Mucosa of descending colon (tissue), 3 donors: ENCODE results near the gene CLEC3A. TPM values are rescaled to one million over a fixed set of nuclear protein-coding genes. Genes with fewer than 3 reads are reported as not detected.
"Not testable (repeated sequence)": the region's sequence is repeated elsewhere in the genome, so short reads cannot be mapped to it uniquely, and the experiment has no call there.

Source experiments
- ATAC-seq: fragments of 200-7000 bp; cut with Tn5 transposase; one replicate; pipeline ENCODE4 v1.9.1; 2020; ENCODE audit warnings: mild to moderate bottlenecking, moderate library complexity
- DNase-seq, 3 donors: peaks; one replicate each; pipeline ENCODE4 v3.0.0-alpha.2; 2020
- H3K36me3 ChIP-seq: fragments of 200-600 bp; one replicate; pipeline ENCODE4 v1.8.0; 2021; ENCODE audit warnings: low read depth, mild to moderate bottlenecking
- H3K4me1 ChIP-seq: fragments of 200-600 bp; one replicate; pipeline ENCODE4 v1.8.0; 2021; ENCODE audit warnings: low read depth, mild to moderate bottlenecking
- H3K4me3 ChIP-seq: fragments of 200-600 bp; one replicate; pipeline ENCODE4 v1.8.0; 2021; ENCODE audit warnings: mild to moderate bottlenecking
- H3K9me3 ChIP-seq: fragments of 200-600 bp; one replicate; pipeline ENCODE4 v1.8.0; 2021; ENCODE audit warnings: mild to moderate bottlenecking
- intact Hi-C, 2 donors: fragments of 100-400 bp; cut with DNase I in 1 of 2; cut with micrococcal nuclease in 1 of 2; formaldehyde crosslinking; loops; one replicate each; pipeline versions ENCODE4 v1.11.0 to v1.11.1; 2022; cut with DNase I, micrococcal nuclease
- total RNA-seq, 3 donors: library from RNA; stranded (reverse); fragmentation: NEBNext Ultra II Directional in 2 of 3; extraction: Animal tissue kit (Norgen Biotek cat#: 25700) in 2 of 3; gene quantifications; one replicate each; pipeline versions ENCODE4 v1.2.1 to v1.2.4, GENCODE V29; 2021 to 2023
- TF ChIP-seq, protein P1 (sequence below): fragments of 200-600 bp; IDR thresholded peaks from one replicate; pipeline ENCODE4 v1.8.0; 2022; ENCODE audit warnings: antibody characterized with exemption, mild to moderate bottlenecking
- donor health status: DM: no; HTN: no; CAD: no; lungs with moderate emphysema.
- donor health status: DM: no; HTN: no; CAD: no.
- donor health status: DM: no; HTN: yes; CAD: no.

The CLEC3A gene
- total RNA-seq, 3 donors from 2014 or later = not detected

DNA sequence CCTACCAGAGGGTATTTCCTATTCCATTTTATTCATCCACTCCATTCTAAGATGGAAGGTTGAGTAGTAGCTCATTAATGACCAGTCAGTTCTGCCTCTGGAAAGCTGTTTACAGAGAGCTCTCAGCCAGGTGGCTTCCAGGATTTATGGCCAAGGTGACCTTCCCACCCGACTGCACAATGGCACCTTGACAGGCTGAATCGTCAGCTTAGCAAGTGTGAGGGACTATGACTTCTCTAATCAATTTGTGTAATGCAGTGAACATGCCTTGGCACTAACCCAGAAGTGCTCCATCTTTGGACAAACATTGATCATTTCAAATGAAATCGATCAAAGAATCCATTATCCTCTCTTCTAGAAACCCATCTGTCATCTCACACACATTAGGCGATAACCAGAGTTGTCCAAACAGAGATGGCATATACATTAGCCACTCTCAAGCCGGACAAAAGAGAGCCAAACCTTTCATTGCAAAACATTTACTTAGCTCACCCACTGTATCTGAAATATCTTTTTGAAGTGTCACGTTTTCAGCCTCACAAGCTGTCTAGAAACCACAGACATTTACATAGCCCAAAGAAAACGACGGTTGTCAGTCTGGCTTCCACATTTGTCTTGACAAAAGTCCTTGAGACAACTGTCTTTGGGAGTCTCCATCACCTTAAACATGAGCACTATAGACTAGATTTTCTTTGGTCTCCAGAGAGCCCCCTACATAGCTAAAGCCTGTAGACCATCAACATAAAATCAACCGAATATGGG, 35.6 kb downstream of the CLEC3A start:
- Histone ChIP-seq H3K9me3 (no peaks in the 10 kb centered on the region), H3K36me3 (no peaks in the 10 kb centered on the region), H3K4me1 (no peaks in the 10 kb centered on the region), H3K4me3 (no peak overlapping the region)
- TF ChIP-seq, protein P1, sequence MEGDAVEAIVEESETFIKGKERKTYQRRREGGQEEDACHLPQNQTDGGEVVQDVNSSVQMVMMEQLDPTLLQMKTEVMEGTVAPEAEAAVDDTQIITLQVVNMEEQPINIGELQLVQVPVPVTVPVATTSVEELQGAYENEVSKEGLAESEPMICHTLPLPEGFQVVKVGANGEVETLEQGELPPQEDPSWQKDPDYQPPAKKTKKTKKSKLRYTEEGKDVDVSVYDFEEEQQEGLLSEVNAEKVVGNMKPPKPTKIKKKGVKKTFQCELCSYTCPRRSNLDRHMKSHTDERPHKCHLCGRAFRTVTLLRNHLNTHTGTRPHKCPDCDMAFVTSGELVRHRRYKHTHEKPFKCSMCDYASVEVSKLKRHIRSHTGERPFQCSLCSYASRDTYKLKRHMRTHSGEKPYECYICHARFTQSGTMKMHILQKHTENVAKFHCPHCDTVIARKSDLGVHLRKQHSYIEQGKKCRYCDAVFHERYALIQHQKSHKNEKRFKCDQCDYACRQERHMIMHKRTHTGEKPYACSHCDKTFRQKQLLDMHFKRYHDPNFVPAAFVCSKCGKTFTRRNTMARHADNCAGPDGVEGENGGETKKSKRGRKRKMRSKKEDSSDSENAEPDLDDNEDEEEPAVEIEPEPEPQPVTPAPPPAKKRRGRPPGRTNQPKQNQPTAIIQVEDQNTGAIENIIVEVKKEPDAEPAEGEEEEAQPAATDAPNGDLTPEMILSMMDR = no peak
- no peak for ATAC-seq
- DNase-seq = no peak
- intact Hi-C loops = no loop called here

DNA sequence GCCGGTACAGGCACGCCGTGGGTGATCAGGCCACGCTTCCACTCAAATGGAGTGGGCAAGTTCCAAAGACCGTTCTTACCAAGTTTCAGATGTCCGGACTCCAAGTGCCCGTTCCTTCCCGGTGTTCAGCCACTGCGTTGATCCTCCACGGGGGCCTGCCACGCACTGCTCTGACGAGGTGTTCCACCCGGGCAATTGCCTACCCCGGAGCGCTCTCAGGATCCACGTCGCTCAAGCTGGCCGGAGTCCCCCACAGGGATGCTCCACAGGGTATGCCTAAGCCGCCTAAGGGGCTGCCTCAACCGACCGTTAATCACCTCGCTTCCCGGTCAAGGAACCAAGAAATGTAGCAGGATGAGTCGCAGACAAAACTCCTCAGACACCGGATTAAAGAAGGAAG, 37.5 kb downstream of the CLEC3A start:
- H3K9me3 ChIP-seq, H3K4me3 ChIP-seq, intact Hi-C loops, ATAC-seq, DNase-seq, H3K36me3 ChIP-seq, H3K4me1 ChIP-seq: not testable (repeated sequence)

DNA sequence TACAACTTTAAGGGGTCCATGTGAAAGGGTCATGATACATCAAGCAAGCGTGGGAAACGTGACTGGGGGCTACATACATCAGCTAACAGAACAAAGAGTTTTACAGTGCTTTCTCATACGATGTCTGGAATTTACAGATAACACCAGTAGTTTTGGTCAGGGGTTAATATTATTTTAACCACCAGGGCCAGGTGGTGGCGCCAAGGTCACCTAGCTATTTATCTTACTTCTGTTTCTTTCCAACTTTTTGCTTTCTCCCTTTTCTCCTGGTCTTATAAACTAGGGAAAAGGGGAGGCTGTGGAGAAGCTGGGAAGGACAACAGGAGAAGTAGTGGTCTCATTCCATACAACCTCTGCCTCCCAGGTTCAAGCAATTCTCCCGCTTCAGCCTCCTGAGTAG, 37.9 kb downstream of the CLEC3A start:
- Histone ChIP-seq H3K4me1 (no peaks in the 10 kb centered on the region), H3K4me3 (no peak overlapping the region), H3K36me3 (no peaks in the 10 kb centered on the region), H3K9me3 (no peaks in the 10 kb centered on the region)
- no peak for DNase-seq
- intact Hi-C loops = no loop called here
- TF ChIP-seq, protein P1 = no peak
- ATAC-seq = no peak

DNA sequence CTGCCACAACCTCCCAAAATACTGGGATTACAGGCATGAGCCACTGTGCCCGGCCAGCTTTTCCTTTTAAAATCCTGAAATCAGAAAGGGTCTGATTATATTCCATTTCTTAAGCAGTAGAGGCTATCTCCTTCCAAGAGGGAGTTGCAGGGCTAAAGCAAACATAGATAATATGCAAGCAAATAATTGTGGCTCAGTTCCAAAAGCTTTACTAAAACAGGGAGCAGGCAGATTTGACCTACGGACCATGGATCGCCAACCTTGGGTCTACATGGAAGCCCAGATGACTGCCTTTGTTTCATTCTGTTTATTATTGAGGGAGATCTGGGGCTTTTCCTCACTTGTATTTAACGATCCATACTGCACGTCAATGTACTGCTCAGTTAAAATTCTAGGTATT, 38.5 kb downstream of the CLEC3A start:
- H3K36me3 ChIP-seq = no peaks in the 10 kb centered on the region
- intact Hi-C loops = no loop called here
- no peak overlapping the region for H3K4me3 ChIP-seq
- H3K4me1 ChIP-seq = no peaks in the 10 kb centered on the region
- DNase-seq = no peak
- no peaks in the 10 kb centered on the region for H3K9me3 ChIP-seq
- no peak for ATAC-seq
- TF ChIP-seq, protein P1 = no peak

DNA sequence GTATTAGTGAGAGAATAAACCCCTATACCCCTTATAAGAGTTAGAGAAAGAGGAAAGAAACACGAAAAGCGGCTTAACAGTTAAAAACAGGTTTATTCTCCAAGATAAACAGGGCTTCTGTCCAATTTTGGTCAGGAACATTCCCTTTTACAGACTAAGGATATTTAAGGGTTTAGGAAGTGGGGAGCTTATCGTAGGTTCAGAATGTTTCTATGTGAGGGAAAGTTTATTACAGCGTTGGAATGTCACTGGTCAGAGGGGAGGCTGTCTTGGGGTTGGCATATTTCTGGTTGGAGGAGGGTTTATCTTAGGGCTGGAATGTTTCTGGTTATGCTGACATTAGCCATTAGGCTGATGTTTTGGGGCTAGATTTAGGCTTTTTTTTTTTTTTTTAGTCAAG, 43.0 kb downstream of the CLEC3A start:
- ATAC-seq = no peak
- intact Hi-C loops = no loop called here
- no peaks in the 10 kb centered on the region for H3K36me3 ChIP-seq
- no peaks in the 10 kb centered on the region for H3K4me1 ChIP-seq
- no peak for DNase-seq
- TF ChIP-seq, protein P1 = no peak
- H3K9me3 ChIP-seq = no peaks in the 10 kb centered on the region
- no peak overlapping the region for H3K4me3 ChIP-seq

DNA sequence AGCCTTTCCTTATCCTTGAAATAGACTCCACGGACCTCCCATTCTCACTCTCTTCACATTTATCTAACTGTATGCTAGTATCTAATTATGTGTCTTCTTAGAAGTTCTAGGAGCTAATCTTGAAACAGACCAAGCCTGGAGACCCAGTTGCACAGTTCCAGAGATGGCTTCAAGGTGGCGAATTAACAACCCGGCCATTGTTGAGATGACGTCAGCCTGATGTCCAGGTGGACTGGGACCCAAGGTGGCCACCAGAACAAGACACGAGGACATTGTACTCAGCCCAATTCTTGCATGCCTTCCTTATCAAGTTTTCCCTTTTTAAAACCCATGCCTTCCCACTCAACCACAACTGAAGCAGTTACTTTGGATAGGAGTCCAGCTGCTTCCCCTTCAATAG, 47.6 kb downstream of the CLEC3A start:
- TF ChIP-seq, protein P1 = no peak
- Histone ChIP-seq H3K4me1 (no peaks in the 10 kb centered on the region), H3K4me3 (no peak overlapping the region), H3K9me3 (no peaks in the 10 kb centered on the region), H3K36me3 (no peaks in the 10 kb centered on the region)
- DNase-seq = no peak
- no peak for ATAC-seq
- intact Hi-C loops = no loop called here
